ENCODE results near the gene REG3A. TPM values are rescaled to one million over a fixed set of nuclear protein-coding genes. Genes with fewer than 3 reads are reported as not detected.

The REG3A gene
- total and polyA plus RNA-seq, 4 donors: not detected

Other genes with a start within 250 kb of the REG3A start
- gene REG3G, start 134.1 kb downstream of the REG3A start, total RNA-seq: under 1 TPM in 1 of 2 donors, not detected in 1; 0.50 TPM
- gene REG3G, start 134.1 kb downstream of the REG3A start, polyA plus RNA-seq (ENCODE audit: insufficient read length in 2 of 2): not detected
- gene REG1B, start 71.8 kb downstream of the REG3A start, total RNA-seq: not detected
- not detected for gene REG1B, start 71.8 kb downstream of the REG3A start, polyA plus RNA-seq (ENCODE audit: insufficient read length in 2 of 2)
- gene REG1A, start 39.3 kb downstream of the REG3A start, total RNA-seq: not detected
- not detected for gene REG1A, start 39.3 kb downstream of the REG3A start, polyA plus RNA-seq (ENCODE audit: insufficient read length in 2 of 2)

Data from spinal cord (tissue), 4 donors.